HEK293T (cell line): ENCODE data around the gene RET.

Experiments used
- ARNT ChIP-seq: fragments of 450-650 bp; IDR thresholded peaks from 2 replicates; pipeline ENCODE4 v1.6.1; 2017; ENCODE audit warnings: mild to moderate bottlenecking
- FOXA1 ChIP-seq: fragments of 450-650 bp; IDR thresholded peaks from 2 replicates; pipeline ENCODE4 v1.6.1; 2016; ENCODE audit warnings: mild to moderate bottlenecking

DNA sequence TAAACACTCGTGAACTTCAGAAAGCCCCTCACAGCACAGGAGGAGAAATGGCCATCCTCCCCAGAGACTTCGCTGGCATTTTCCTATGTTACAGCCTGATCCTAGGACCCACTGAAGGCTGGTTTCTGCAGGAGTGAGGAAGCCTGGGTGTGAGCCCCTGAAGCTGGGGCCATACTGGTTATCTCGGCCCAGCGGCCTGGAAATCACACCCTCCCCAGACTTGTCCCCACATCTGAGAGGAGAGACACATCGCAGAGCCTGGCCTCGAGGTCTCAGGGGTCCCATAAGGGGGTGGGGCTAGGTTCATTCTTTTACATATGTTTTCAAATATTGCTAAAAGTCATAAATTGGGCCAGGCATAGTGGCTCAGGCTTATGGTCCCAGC is 17.5 kb upstream of the RET start:
- TF ChIP-seq FOXA1: no peak
- no peak for TF ChIP-seq ARNT
